Cardiac muscle cell (in vitro differentiated cells and primary cell): ENCODE results near the gene SLC39A6. TPM values are rescaled to one million over a fixed set of nuclear protein-coding genes. Genes with fewer than 3 reads are reported as not detected.
"Not testable (repeated sequence)": the region's sequence is repeated elsewhere in the genome, so short reads cannot be mapped to it uniquely, and the experiment has no call there.

Source experiments
- DNase-seq, 2 donors: peaks; one replicate each; pipeline versions ENCODE4 v3.0.0 to v3.0.0-alpha.2; 2010 to 2017; ENCODE audit warnings: low read depth in 1 of 2, low spot score in 1 of 2
- H3K27ac ChIP-seq: fragments of 200-600 bp; sonication (generic); 2 replicates; pipeline ENCODE4 v1.5.1; 2016
- H3K27me3 ChIP-seq: fragments of 200-600 bp; sonication (generic); 2 replicates; pipeline ENCODE4 v1.6.0; 2016; ENCODE audit warnings: control low read depth
- H3K36me3 ChIP-seq: fragments of 200-600 bp; sonication (generic); 2 replicates; pipeline ENCODE4 v1.5.1; 2016; ENCODE audit warnings: control low read depth
- H3K4me1 ChIP-seq: fragments of 200-600 bp; sonication (generic); 2 replicates; pipeline ENCODE4 v1.8.1; 2017; ENCODE audit warnings: low read depth, mild to moderate bottlenecking, mixed run types
- H3K4me3 ChIP-seq: fragments of 200-600 bp; sonication (generic); 2 replicates; pipeline ENCODE4 v1.5.1; 2016; ENCODE audit warnings: mild to moderate bottlenecking
- H3K9me3 ChIP-seq: fragments of 200-600 bp; sonication (generic); 2 replicates; pipeline ENCODE4 v1.5.1; 2017; ENCODE audit warnings: low read depth, mild to moderate bottlenecking, control low read depth
- CTCF ChIP-seq: IDR thresholded peaks from 2 replicates; pipeline ENCODE4 v1.5.1; 2012; ENCODE audit warnings: low read depth, mild to moderate bottlenecking, low read length
- polyA plus RNA-seq: library from polyadenylated mRNA; unstranded; fragments of >200 nt; fragmentation: Nextera tagmentation; extraction: Ambion mirVana; gene quantifications from 2 replicates; pipeline ENCODE4 v1.2.1, GENCODE V29; 2016
- total RNA-seq: library from RNA; depleted of rRNA; stranded (reverse); fragments of >200 nt; gene quantifications from 2 replicates; pipeline ENCODE4 v1.2.3, GENCODE V29; 2016

SLC39A6 gene
- total and polyA plus RNA-seq, 2 experiments from 2014 or later, result 24.1 to 33.7 TPM

- DNase-seq, result peak in 1 of 2 donors; percentile 43
- Histone ChIP-seq H3K27ac (peak overlapping the region; percentile 96), H3K4me3 (peak overlapping the region; percentile 88)
These were observed 63.1 kb downstream of the SLC39A6 start for GRCh38 chr18:36066001-36066400.

GRCh38 chr18:36064809-36065079, 64.4 kb downstream of the SLC39A6 start:
- H3K27me3 ChIP-seq, H3K27ac ChIP-seq, H3K36me3 ChIP-seq, H3K4me3 ChIP-seq, DNase-seq, H3K9me3 ChIP-seq: not testable (repeated sequence)
- H3K4me1 ChIP-seq, result peaks cover 21% of the 10 kb centered on the region

More at GRCh38 chr18:36066001-36066400, 63.1 kb downstream of the SLC39A6 start:
- no peaks in the 10 kb centered on the region for H3K9me3 ChIP-seq
- no peaks in the 10 kb centered on the region for H3K27me3 ChIP-seq
- no peak for TF ChIP-seq CTCF
- peaks cover 19% of the 10 kb centered on the region for H3K4me1 ChIP-seq
- H3K36me3 ChIP-seq, result no peaks in the 10 kb centered on the region

GRCh38 chr18:36064027-36064808, 64.9 kb downstream of the SLC39A6 start:
- Histone ChIP-seq H3K4me1 (peaks cover 21% of the 10 kb centered on the region), H3K27ac (no peak overlapping the region), H3K27me3 (no peaks in the 10 kb centered on the region), H3K9me3 (no peaks in the 10 kb centered on the region), H3K4me3 (no peak overlapping the region), H3K36me3 (no peaks in the 10 kb centered on the region)
- TF ChIP-seq CTCF, result no peak
- no peak for DNase-seq

GRCh38 chr18:36058674-36059073, 70.5 kb downstream of the SLC39A6 start:
- no peak overlapping the region for H3K4me3 ChIP-seq
- no peak for DNase-seq
- H3K4me1 ChIP-seq, result peaks cover 10% of the 10 kb centered on the region
- H3K27me3 ChIP-seq, result no peaks in the 10 kb centered on the region
- no peaks in the 10 kb centered on the region for H3K36me3 ChIP-seq
- H3K27ac ChIP-seq, result no peak overlapping the region
- H3K9me3 ChIP-seq, result no peaks in the 10 kb centered on the region
- TF ChIP-seq CTCF, result no peak

Other genes starting within 250 kb of the SLC39A6 start
- gene RPRD1A, start 61.8 kb downstream of the SLC39A6 start, total RNA-seq, result 77.1 and 89.3 TPM in 2 replicates
- gene RPRD1A, start 61.8 kb downstream of the SLC39A6 start, polyA plus RNA-seq, result 29.5 and 40.4 TPM in 2 replicates
- 27.1 and 39.2 TPM in 2 replicates for gene ELP2, start 559 bp upstream of the SLC39A6 start, total RNA-seq
- 46.9 and 90.1 TPM in 2 replicates for gene ELP2, start 559 bp upstream of the SLC39A6 start, polyA plus RNA-seq
- gene MOCOS, start 58.2 kb upstream of the SLC39A6 start, total RNA-seq, result 0.60 and 0.85 TPM in 2 replicates
- gene MOCOS, start 58.2 kb upstream of the SLC39A6 start, polyA plus RNA-seq, result 0.27 and 0.74 TPM in 2 replicates
- gene FHOD3, start 168.4 kb upstream of the SLC39A6 start, total RNA-seq, result 262 and 347 TPM in 2 replicates
- 127 and 129 TPM in 2 replicates for gene FHOD3, start 168.4 kb upstream of the SLC39A6 start, polyA plus RNA-seq